Natural killer cell (primary cell): ENCODE measurements around the gene TCEAL3. TPM values are rescaled to one million over a fixed set of nuclear protein-coding genes. Genes with fewer than 3 reads are reported as not detected.
"Not testable (repeated sequence)": the region's sequence is repeated elsewhere in the genome, so short reads cannot be mapped to it uniquely, and the experiment has no call there.

Experiments
- ATAC-seq, 3 donors: fragments of 150-1000 bp in 2 of 3; fragments of 200-7000 bp in 1 of 3; cut with Tn5 transposase; 1 replicate in 1 of 3; 2 replicates in 2 of 3; pipeline ENCODE4 v1.10.0; 2021; ENCODE audit warnings: mild to moderate bottlenecking in 2 of 3, moderate library complexity in 2 of 3
- DNase-seq, 2 donors: peaks; one replicate each; pipeline versions ENCODE4 v3.0.0 to v3.0.0-alpha.2; 2013 to 2021; ENCODE audit warnings: mixed read lengths in 1 of 2
- H3K27ac ChIP-seq: one replicate; pipeline ENCODE4 v1.5.1; 2013; ENCODE audit warnings: mild to moderate bottlenecking, low read length
- H3K27me3 ChIP-seq: one replicate; pipeline ENCODE4 v1.6.1; 2013; ENCODE audit warnings: low read length; ENCODE audit not compliant: control insufficient read depth, insufficient read depth
- H3K36me3 ChIP-seq: one replicate; pipeline ENCODE4 v1.6.1; 2013; ENCODE audit warnings: low read length; ENCODE audit not compliant: control insufficient read depth, insufficient read depth
- H3K4me1 ChIP-seq: one replicate; pipeline ENCODE4 v1.6.1; 2013; ENCODE audit warnings: low read length; ENCODE audit not compliant: control insufficient read depth, insufficient read depth
- H3K4me3 ChIP-seq: one replicate; pipeline ENCODE4 v1.5.1; 2013; ENCODE audit warnings: low read length
- H3K9me3 ChIP-seq: one replicate; pipeline ENCODE4 v1.6.1; 2013; ENCODE audit warnings: low read length; ENCODE audit not compliant: control insufficient read depth, insufficient read depth
- H3K27ac Mint-ChIP-seq, 2 donors: one replicate each; pipeline ENCODE4 v1.8.0; 2022; ENCODE audit warnings: mild to moderate bottlenecking in 2 of 2, mixed read lengths in 2 of 2, moderate library complexity in 1 of 2
- H3K27me3 Mint-ChIP-seq, 2 donors: one replicate each; pipeline ENCODE4 v1.8.0; 2022; ENCODE audit warnings: low read depth in 2 of 2, mixed read lengths in 2 of 2
- H3K36me3 Mint-ChIP-seq: one replicate; pipeline ENCODE4 v1.8.0; 2022; ENCODE audit warnings: mixed read lengths
- H3K4me1 Mint-ChIP-seq, 2 donors: one replicate each; pipeline ENCODE4 v1.8.0; 2022; ENCODE audit warnings: mixed read lengths in 2 of 2
- H3K4me3 Mint-ChIP-seq: one replicate; pipeline ENCODE4 v1.8.0; 2022; ENCODE audit warnings: mild to moderate bottlenecking, moderate library complexity, mixed read lengths
- H3K9me3 Mint-ChIP-seq, 2 donors: one replicate each; pipeline ENCODE4 v1.8.0; 2022; ENCODE audit warnings: mixed read lengths in 2 of 2
- WGBS: methylation state at CpG from one replicate; pipeline ENCODE4 v1.1.7; 2013; ENCODE audit warnings: missing lambda C conversion rate; ENCODE audit not compliant: insufficient coverage; 5-methylcytosine and 5-hydroxymethylcytosine counted together
- intact Hi-C: fragments of 100-400 bp; cut with micrococcal nuclease; formaldehyde crosslinking; loops from one replicate; pipeline ENCODE4 v1.14.2; 2022
- total RNA-seq, 4 donors: library from RNA; stranded (reverse); fragments of 120-200 nt in 1 of 4; gene quantifications; one replicate each; pipeline versions ENCODE4 v1.2.3 to v1.2.4, GENCODE V29; 2013 to 2022
- TF ChIP-seq, protein P1 (sequence below): fragments of 200-600 bp; IDR thresholded peaks from one replicate; pipeline ENCODE4 v1.8.0; 2022; ENCODE audit warnings: antibody characterized with exemption

Gene TCEAL3
- total RNA-seq, 3 donors from 2014 or later (not counting 1 experiment from before 2014, with no cell fraction given): 6.2 to 8.7 (median 8.4) TPM

DNA sequence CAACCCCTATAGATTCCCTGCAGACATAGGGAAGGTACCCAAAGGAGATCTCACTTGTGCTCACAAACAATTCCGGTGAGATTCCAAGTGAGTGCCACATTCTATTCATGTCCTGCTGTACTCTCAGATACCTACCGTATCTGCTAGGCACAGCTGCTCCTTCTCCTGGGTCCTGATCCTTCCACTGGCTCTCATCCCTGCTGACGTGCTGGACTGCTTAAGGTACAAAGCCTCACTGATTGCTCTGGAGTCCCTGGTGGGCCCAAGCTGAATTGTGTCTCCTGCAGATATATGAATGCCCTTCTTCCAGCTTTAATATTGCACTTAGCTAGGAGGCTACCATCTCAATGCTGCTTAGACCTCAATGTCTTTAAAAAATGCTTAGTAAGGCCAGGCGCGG lies 23.4 kb downstream of the TCEAL3 start:
- no peaks in the 10 kb centered on the region for H3K9me3 ChIP-seq
- H3K9me3 Mint-ChIP-seq: no peaks in the 10 kb centered on the region
- intact Hi-C loops: no loop called here
- DNase-seq (no peak), ATAC-seq (no peak)
- H3K27ac ChIP-seq: no peak overlapping the region
- H3K4me3 ChIP-seq: no peak overlapping the region
- H3K27ac Mint-ChIP-seq: no peak overlapping the region
- peaks cover 11 to 20% of the 10 kb centered on the region in 2 donors for H3K4me1 Mint-ChIP-seq
- H3K4me1 ChIP-seq: peaks cover 10% of the 10 kb centered on the region
- 94% methylated on average over 5 of the region's 5 CpGs for WGBS
- H3K4me3 Mint-ChIP-seq: no peak overlapping the region
- H3K27me3 Mint-ChIP-seq: peaks cover 0 to 5% of the 10 kb centered on the region in 2 donors
- H3K36me3 Mint-ChIP-seq: no peaks in the 10 kb centered on the region
- TF ChIP-seq, protein P1, sequence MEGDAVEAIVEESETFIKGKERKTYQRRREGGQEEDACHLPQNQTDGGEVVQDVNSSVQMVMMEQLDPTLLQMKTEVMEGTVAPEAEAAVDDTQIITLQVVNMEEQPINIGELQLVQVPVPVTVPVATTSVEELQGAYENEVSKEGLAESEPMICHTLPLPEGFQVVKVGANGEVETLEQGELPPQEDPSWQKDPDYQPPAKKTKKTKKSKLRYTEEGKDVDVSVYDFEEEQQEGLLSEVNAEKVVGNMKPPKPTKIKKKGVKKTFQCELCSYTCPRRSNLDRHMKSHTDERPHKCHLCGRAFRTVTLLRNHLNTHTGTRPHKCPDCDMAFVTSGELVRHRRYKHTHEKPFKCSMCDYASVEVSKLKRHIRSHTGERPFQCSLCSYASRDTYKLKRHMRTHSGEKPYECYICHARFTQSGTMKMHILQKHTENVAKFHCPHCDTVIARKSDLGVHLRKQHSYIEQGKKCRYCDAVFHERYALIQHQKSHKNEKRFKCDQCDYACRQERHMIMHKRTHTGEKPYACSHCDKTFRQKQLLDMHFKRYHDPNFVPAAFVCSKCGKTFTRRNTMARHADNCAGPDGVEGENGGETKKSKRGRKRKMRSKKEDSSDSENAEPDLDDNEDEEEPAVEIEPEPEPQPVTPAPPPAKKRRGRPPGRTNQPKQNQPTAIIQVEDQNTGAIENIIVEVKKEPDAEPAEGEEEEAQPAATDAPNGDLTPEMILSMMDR: no peak
- no peaks in the 10 kb centered on the region for H3K36me3 ChIP-seq
- no peaks in the 10 kb centered on the region for H3K27me3 ChIP-seq

DNA sequence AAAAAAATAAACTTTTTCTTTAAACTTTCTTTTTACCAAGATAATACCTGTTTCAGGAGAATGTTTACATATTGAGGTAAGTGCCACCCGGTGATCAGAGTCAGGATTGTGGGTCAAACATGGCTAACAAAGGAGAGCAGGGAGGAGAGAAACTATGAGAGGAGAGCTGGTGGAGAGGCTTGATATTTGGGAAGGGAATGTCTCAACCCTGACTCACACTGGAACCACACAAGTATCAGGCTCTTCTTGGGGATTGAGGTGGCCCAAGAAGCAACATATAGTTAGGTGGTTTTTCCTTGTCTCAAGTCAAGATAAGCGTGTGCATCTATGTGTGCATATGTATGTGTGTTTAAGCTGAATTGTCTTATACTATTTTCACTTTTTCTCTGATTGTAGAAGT lies 27.7 kb downstream of the TCEAL3 start:
- Mint-ChIP-seq H3K36me3 (no peaks in the 10 kb centered on the region), H3K27me3 (no peaks in the 10 kb centered on the region), H3K9me3 (no peaks in the 10 kb centered on the region), H3K4me1 (no peaks in the 10 kb centered on the region), H3K4me3 (no peak overlapping the region), H3K27ac (no peak overlapping the region)
- no peak for ATAC-seq
- intact Hi-C loops: no loop called here
- TF ChIP-seq, protein P1: no peak
- Histone ChIP-seq H3K4me1 (no peaks in the 10 kb centered on the region), H3K4me3 (no peak overlapping the region), H3K9me3 (no peaks in the 10 kb centered on the region), H3K36me3 (no peaks in the 10 kb centered on the region), H3K27me3 (no peaks in the 10 kb centered on the region), H3K27ac (no peak overlapping the region)
- 80% methylated on average over 1 of the region's 2 CpGs for WGBS
- DNase-seq: no peak

DNA sequence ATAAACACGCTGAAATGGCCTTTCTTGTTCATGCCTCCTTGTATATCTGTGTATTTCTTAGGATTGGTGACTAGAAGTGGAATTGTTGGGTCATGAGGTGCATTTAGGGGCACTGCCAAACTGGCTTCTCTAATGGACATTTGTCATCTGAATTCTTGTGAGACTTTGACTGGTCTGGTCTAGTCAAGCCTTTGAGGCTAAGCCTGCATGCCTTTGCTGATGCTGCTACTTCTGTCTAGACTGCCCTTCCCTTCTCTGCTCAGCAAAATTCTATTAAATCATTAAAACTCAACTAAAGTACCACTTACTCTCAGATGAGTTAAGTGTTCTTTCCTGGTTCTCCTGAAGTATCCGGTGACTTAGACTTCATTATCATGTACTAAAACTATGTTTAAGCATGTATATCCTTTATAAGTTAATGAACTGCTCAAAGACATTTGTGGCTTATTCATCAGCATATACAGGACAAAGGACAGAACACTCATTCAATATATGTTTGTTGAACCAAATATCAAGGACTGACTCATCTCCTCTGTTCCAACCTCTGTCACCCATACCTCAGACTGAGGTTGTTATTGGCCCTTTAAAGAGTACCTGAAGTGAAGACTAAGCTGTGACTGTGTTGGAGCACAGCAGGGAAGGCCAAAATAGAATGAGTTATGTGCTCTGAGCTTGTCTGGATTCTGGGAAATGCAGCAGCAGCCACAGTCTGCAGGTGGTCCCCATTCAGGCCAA lies 30.0 kb downstream of the TCEAL3 start:
- ATAC-seq (no peak), DNase-seq (no peak)
- intact Hi-C loops: no loop called here
- no peaks in the 10 kb centered on the region for H3K27me3 ChIP-seq
- no peaks in the 10 kb centered on the region for H3K4me1 ChIP-seq
- TF ChIP-seq, protein P1: no peak
- no peaks in the 10 kb centered on the region for H3K36me3 Mint-ChIP-seq
- H3K27ac Mint-ChIP-seq: no peak overlapping the region
- no peak overlapping the region for H3K4me3 ChIP-seq
- H3K4me1 Mint-ChIP-seq: no peaks in the 10 kb centered on the region
- peaks cover 0 to 10% of the 10 kb centered on the region in 2 donors for H3K27me3 Mint-ChIP-seq
- H3K27ac ChIP-seq: no peak overlapping the region
- no peaks in the 10 kb centered on the region for H3K36me3 ChIP-seq
- H3K4me3 Mint-ChIP-seq: no peak overlapping the region
- no peaks in the 10 kb centered on the region for H3K9me3 Mint-ChIP-seq
- 82% methylated on average over 1 of the region's 2 CpGs for WGBS
- H3K9me3 ChIP-seq: no peaks in the 10 kb centered on the region

DNA sequence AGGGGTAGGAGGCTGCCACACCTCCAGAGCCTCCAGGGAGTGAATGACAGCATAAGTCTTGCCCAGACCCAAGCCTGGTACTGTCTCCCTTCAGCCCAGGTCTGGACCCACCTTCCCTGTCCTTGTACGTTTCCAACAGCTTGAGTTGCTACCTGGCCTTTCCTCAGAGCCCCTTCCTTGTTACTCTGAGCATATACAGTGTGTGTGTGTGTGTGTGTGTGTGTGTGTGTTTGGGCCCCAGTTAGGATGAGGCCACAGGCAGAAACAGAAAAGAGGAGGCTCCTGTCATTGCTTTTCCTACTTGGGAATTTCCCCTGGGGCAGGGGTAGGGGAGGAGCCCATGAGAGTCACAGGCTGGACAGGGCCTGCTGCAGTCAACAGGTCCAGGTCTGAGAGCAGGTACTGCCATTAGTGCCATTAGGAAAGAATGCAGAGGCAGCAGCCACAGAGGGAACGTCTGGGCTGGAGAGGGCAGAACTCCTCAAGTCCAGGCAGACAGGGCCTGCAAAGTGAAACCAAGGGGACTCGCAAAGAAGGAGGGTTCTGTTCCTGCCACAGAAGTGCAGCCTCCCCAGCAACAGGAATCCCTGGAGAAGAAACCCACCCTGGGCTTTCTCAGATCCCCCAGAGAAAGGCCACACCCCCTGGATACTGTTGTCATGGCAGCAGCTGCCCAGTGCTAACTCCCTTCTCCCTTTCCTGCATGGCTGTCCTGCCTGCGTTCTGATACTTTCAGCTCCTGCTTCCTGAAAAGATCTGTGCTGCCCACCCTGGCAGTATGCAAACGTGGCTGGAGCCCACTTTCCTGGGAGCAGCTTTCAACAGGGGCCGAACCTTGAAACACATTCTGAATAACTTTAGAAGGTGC lies 30.9 kb downstream of the TCEAL3 start:
- H3K27ac Mint-ChIP-seq, H3K36me3 ChIP-seq, H3K4me1 ChIP-seq, H3K4me3 ChIP-seq, H3K9me3 ChIP-seq, H3K9me3 Mint-ChIP-seq, H3K27me3 ChIP-seq, H3K27ac ChIP-seq, H3K4me3 Mint-ChIP-seq, H3K4me1 Mint-ChIP-seq, DNase-seq, H3K36me3 Mint-ChIP-seq, intact Hi-C loops, ATAC-seq: not testable (repeated sequence)
- H3K27me3 Mint-ChIP-seq: peaks cover 0 to 10% of the 10 kb centered on the region in 2 donors
- 52% methylated on average over 4 of the region's 6 CpGs for whole genome bisulfite sequencing
